ENCODE data around the gene C8A. TPM values are rescaled to one million over a fixed set of nuclear protein-coding genes. Genes with fewer than 3 reads are reported as not detected.

C8A gene
- total RNA-seq, 1 experiment from 2014 or later: not detected

GRCh38 chr1:56863265-56863992 lies 8.8 kb downstream of the C8A start:
- Mint-ChIP-seq H3K4me3 (no peak overlapping the region), H3K36me3 (ENCODE audit: insufficient read depth in 1 of 3, low read depth in 3 of 3) (no peaks in the 10 kb centered on the region), H3K9me3 (no peaks in the 10 kb centered on the region), H3K27ac (no peak overlapping the region), H3K4me1 (no peaks in the 10 kb centered on the region), H3K27me3 (ENCODE audit: low read depth) (no peaks in the 10 kb centered on the region; the same call in 1 of the 2 replicates)
- Histone ChIP-seq H3K14ac (ENCODE audit: insufficient read depth, low read length) (no peak overlapping the region), H2BK20ac (ENCODE audit: low read depth, low read length, poor library complexity, severe bottlenecking) (no peak overlapping the region), H2BK12ac (ENCODE audit: insufficient read length, low read depth, low read length) (no peak overlapping the region), H3K4me2 (ENCODE audit: insufficient read depth, insufficient read length, low read length) (no peak overlapping the region), H3K9ac (ENCODE audit: extremely low read depth, insufficient read length, low read length) (no peak overlapping the region), H2AFZ (ENCODE audit: low read length) (no peak overlapping the region), H3K4me1 (ENCODE audit: insufficient read depth, low read length) (no peaks in the 10 kb centered on the region), H4K20me1 (ENCODE audit: control insufficient read depth, insufficient read depth, insufficient read length) (no peaks in the 10 kb centered on the region), H3K23ac (ENCODE audit: insufficient read length, low read depth, low read length) (no peak overlapping the region), H3K27ac (ENCODE audit: insufficient read length, low read depth, low read length) (no peak overlapping the region), H3T11ph (ENCODE audit: low read length) (no peak overlapping the region), H2BK5ac (ENCODE audit: insufficient read length, low read length) (no peak overlapping the region), H3K18ac (ENCODE audit: insufficient read length, low read depth, low read length) (no peak overlapping the region), H2BK15ac (ENCODE audit: low read depth, low read length) (no peak overlapping the region), H3K56ac (ENCODE audit: insufficient read length, low read depth, low read length) (no peak overlapping the region), H3K27me3 (ENCODE audit: insufficient read depth, low read length) (no peaks in the 10 kb centered on the region), H3K4ac (ENCODE audit: low read depth, low read length) (no peak overlapping the region), H3K79me1 (ENCODE audit: insufficient read depth, low read depth, low read length, poor library complexity, severe bottlenecking) (no peaks in the 10 kb centered on the region), H4K5ac (ENCODE audit: insufficient read length, low read depth, low read length) (no peak overlapping the region), H2BK120ac (ENCODE audit: low read depth, low read length, poor library complexity, severe bottlenecking) (no peak overlapping the region), H3K23me2 (ENCODE audit: insufficient read length, low read depth, low read length, poor library complexity, severe bottlenecking) (no peaks in the 10 kb centered on the region), H2AK5ac (ENCODE audit: insufficient read length, low read length) (no peak overlapping the region), H4K91ac (ENCODE audit: insufficient read length, low read depth, low read length) (no peak overlapping the region), H4K8ac (replicated peaks; ENCODE audit: insufficient read length, low read depth, low read length) (no peak overlapping the region), H3K79me2 (ENCODE audit: insufficient read depth, low read length) (no peaks in the 10 kb centered on the region), H3K9me3 (ENCODE audit: control insufficient read depth, low read depth, low read length) (no peaks in the 10 kb centered on the region)
- no peak for TF ChIP-seq CTCF (conservative IDR thresholded peaks at IDR 0.05)
- WGBS (ENCODE audit: extremely low coverage, insufficient read length, low lambda C conversion rate): no CpG with 5 or more reads among the region's 3 CpGs
- DNase-seq: no peak

All from H9 (cell line).